Stimulated activated naive B cell treated with anti-CD40 and anti-IgM and Interleukin-4, amounts not matched to agents 10 μg/mL and 1 μg/mL and 100 μg/mL, for 72 hours (primary cell): ENCODE data around the gene POGZ.
"Not testable (repeated sequence)": the region's sequence is repeated elsewhere in the genome, so short reads cannot be mapped to it uniquely, and the experiment has no call there.

Source experiments
- ATAC-seq, 2 donors: fragments of 150-1000 bp; cut with Tn5 transposase; replicated peaks; 2 replicates each; pipeline ENCODE4 v1.10.0; 2021; ENCODE audit warnings: moderate library complexity in 1 of 2
- DNase-seq: peaks from one replicate; pipeline ENCODE4 v3.0.0; 2021
- H3K27ac Mint-ChIP-seq: one replicate; pipeline ENCODE4 v1.8.0; 2022; ENCODE audit warnings: mild to moderate bottlenecking, mixed read lengths
- H3K27me3 Mint-ChIP-seq, 2 donors: one replicate each; pipeline ENCODE4 v1.8.0; 2022; ENCODE audit warnings: mixed read lengths in 2 of 2
- H3K36me3 Mint-ChIP-seq, 2 donors: one replicate each; pipeline ENCODE4 v1.8.0; 2022; ENCODE audit warnings: mixed read lengths in 2 of 2, mild to moderate bottlenecking in 1 of 2
- H3K4me1 Mint-ChIP-seq, 2 donors: one replicate each; pipeline ENCODE4 v1.8.0; 2022; ENCODE audit warnings: mixed read lengths in 2 of 2, mild to moderate bottlenecking in 1 of 2
- H3K4me3 Mint-ChIP-seq, 2 donors: one replicate each; pipeline ENCODE4 v1.8.0; 2022; ENCODE audit warnings: mild to moderate bottlenecking in 2 of 2, mixed read lengths in 2 of 2, moderate library complexity in 1 of 2
- H3K9me3 Mint-ChIP-seq, 2 donors: one replicate each; pipeline ENCODE4 v1.8.0; 2022; ENCODE audit warnings: mixed read lengths in 2 of 2, mild to moderate bottlenecking in 1 of 2

Gene POGZ

DNA sequence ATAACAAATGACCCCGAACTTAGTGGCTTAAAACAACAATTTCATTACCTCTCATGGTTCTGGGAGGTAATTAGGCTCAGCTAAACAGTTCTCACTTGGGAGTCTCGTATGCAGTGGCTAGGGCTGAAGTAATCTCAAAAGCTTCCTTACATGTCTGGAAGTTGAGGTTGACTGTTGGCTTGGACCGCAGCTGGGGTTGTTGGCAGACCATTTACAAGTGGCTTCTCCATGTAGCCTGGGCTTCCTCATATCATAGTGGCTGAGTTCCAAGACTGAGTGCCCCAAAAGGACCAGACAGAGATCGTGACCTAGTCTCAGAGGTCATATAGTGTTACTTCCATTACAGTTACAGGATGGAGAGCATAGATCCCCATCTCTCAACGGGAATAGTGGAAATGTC lies 2.4 kb upstream of the POGZ start:
- ATAC-seq, result no peak
- DNase-seq, result no peak
- H3K4me3 Mint-ChIP-seq, result no peak overlapping the region
- no peak overlapping the region for H3K27ac Mint-ChIP-seq
- H3K27me3 Mint-ChIP-seq, result peaks cover 21 to 27% of the 10 kb centered on the region in 2 donors
- H3K4me1 Mint-ChIP-seq, result peaks cover 7 to 22% of the 10 kb centered on the region in 2 donors
- H3K36me3 Mint-ChIP-seq, result no peaks in the 10 kb centered on the region
- H3K9me3 Mint-ChIP-seq, result no peaks in the 10 kb centered on the region

DNA sequence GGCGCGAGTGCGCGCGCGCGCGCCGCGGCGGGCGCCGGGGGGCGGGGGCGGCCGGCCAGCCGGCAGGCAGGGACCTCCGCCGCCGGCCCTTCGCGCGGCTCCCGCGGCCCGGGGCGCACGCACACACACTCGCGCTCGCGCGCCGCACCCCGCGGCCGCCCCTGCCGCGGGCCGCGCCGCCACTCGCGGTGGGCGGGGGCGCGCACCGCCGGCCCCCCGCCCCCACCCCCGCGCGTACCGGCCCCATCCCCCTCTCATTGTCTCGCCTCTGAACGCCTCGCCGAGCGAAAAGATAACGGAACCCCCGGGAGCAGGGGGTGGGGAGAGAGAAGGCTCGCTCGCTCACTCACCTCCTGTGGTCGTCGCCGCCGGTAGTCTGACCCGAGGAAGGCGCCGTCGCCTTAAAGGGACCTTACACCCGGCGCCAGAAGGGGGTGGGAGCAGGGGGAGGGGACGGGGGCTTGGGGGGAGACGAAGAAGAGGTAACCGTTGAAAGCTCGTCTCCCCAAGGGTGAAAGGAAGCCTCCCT lies 428 bp downstream of the POGZ start:
- H3K27me3 Mint-ChIP-seq, result peaks cover 13 to 16% of the 10 kb centered on the region in 2 donors
- ATAC-seq (peak; percentile 58 to 65), DNase-seq (peak; percentile 40)
- peak overlapping the region; percentile 97 for H3K27ac Mint-ChIP-seq
- H3K36me3 Mint-ChIP-seq, result peaks cover 3% of the 10 kb centered on the region in 2 donors
- peaks cover 12 to 29% of the 10 kb centered on the region in 2 donors for H3K4me1 Mint-ChIP-seq
- H3K9me3 Mint-ChIP-seq, result no peaks in the 10 kb centered on the region
- H3K4me3 Mint-ChIP-seq, result peak overlapping the region; percentile 77 to 88

DNA sequence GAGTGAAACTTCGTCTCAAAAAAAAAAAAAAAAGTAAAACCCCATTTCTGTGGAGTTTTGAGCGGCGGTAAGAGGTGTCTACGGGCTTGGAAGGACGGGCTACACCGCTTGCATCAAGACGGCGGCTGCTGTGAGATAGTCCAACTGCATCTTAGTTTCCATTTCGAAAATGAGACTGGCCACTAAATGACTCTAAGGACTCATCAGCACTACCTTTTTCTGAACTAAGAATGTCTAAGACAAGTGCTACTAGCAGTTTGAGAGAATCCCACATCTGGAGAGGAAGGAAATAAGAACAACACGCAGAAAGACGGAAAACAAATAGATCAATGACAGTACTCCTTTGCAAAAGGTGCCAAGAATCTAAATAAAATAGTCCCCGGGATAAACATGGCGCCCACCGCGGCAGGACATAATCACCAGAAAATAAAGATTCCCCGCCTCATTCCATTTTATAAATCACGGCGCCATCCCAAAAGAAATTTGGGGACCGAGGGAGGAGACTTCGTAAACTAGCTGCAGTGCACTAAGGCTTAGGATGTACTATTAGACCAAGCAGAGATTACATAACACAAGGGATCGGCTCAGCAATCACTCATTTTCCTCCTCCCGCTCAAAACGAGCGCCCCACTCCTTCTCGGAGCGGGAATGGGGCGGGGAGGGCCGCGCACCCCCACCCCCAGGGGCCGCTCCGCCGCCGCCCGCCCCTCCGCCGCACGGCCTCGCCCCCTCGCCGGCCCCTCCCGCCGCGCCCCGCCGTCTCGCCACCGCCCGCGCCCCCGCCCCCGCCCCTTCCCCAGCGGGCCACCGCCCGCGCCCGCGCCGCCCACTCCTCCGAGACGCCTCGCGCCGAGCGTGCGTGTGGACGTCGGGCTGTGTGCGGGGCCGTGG lies 1.1 kb downstream of the POGZ start:
- H3K4me1 Mint-ChIP-seq, result peaks cover 14 to 33% of the 10 kb centered on the region in 2 donors
- peak overlapping the region; percentile 83 for H3K27ac Mint-ChIP-seq
- peaks cover 11 to 13% of the 10 kb centered on the region in 2 donors for H3K27me3 Mint-ChIP-seq
- ATAC-seq (peak; percentile 61), DNase-seq (peak; percentile 11)
- H3K36me3 Mint-ChIP-seq, result peaks cover 3 to 6% of the 10 kb centered on the region in 2 donors
- H3K9me3 Mint-ChIP-seq, result no peaks in the 10 kb centered on the region
- H3K4me3 Mint-ChIP-seq, result peak overlapping the region; percentile 81 to 83

DNA sequence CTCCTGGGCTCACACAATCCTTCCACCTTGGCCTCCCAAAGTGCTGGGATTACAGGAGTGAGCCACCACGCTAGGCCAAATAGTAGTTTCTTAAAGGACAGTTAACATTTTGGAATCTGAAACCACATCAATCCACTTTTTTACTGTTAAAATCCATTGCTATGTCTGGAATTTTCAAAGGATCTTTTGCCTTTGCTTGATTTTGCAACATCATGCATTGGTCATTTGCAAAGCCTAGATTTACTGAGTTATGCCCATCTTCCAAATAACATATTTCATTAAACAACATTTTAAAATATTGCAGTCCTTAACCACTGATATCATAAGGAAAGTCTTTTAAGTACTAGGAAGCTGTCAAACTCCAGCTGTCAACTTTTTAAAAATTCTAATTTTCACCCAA lies 3.3 kb downstream of the POGZ start:
- no peak overlapping the region for H3K27ac Mint-ChIP-seq
- H3K27me3 Mint-ChIP-seq, result no peaks in the 10 kb centered on the region
- ATAC-seq (no peak), DNase-seq (no peak)
- H3K36me3 Mint-ChIP-seq, result peaks cover 3 to 6% of the 10 kb centered on the region in 2 donors
- peaks cover 14 to 33% of the 10 kb centered on the region in 2 donors for H3K4me1 Mint-ChIP-seq
- no peak overlapping the region for H3K4me3 Mint-ChIP-seq
- no peaks in the 10 kb centered on the region for H3K9me3 Mint-ChIP-seq

DNA sequence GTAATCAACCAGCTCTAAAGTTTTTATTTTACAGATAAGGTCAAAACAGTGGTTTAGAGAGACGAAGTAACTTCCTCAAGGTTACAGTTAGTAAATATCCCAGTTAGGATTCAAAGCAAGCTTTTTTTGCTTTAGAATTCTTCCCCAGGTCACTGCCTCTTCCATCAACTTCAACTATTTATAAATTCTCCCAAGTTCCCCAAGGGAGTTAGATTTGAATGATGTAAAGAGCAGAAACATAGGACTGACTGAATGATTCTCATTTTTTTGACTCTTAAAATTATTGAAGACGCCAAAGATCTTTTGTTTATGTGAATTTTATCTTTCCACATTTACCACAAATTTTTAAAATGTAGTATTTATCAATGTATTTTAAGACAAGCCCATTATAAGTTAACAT lies 4.1 kb downstream of the POGZ start:
- H3K4me1 Mint-ChIP-seq, result peaks cover 17 to 41% of the 10 kb centered on the region in 2 donors
- H3K4me3 Mint-ChIP-seq, result no peak overlapping the region
- H3K27me3 Mint-ChIP-seq, result no peaks in the 10 kb centered on the region
- DNase-seq (no peak), ATAC-seq (no peak)
- no peaks in the 10 kb centered on the region for H3K9me3 Mint-ChIP-seq
- no peak overlapping the region for H3K27ac Mint-ChIP-seq
- H3K36me3 Mint-ChIP-seq, result peaks cover 3 to 10% of the 10 kb centered on the region in 2 donors

DNA sequence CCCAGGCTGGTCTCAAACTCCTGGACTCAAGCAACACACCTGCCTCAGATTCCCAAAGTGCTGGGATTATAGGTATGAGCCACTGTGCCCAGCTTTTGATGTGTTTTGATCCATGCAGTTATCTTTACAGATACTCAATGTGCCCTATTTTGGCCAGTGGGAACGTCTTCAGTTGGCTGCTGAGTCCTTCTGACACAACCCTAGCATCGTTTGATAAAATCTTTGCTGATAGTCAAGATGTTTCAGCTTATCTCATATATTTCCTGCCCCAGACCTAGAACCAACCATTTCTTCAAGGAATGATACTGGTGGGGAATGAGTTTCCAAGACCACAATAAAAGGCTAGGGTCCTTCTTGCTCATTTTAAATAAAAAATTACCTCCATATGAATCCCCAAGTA lies 11.6 kb downstream of the POGZ start:
- H3K27me3 Mint-ChIP-seq, result no peaks in the 10 kb centered on the region
- peaks cover 0 to 11% of the 10 kb centered on the region in 2 donors for H3K36me3 Mint-ChIP-seq
- no peak overlapping the region for H3K27ac Mint-ChIP-seq
- peaks cover 14 to 44% of the 10 kb centered on the region in 2 donors for H3K4me1 Mint-ChIP-seq
- ATAC-seq (no peak), DNase-seq (no peak)
- H3K9me3 Mint-ChIP-seq, result no peaks in the 10 kb centered on the region
- no peak overlapping the region for H3K4me3 Mint-ChIP-seq

DNA sequence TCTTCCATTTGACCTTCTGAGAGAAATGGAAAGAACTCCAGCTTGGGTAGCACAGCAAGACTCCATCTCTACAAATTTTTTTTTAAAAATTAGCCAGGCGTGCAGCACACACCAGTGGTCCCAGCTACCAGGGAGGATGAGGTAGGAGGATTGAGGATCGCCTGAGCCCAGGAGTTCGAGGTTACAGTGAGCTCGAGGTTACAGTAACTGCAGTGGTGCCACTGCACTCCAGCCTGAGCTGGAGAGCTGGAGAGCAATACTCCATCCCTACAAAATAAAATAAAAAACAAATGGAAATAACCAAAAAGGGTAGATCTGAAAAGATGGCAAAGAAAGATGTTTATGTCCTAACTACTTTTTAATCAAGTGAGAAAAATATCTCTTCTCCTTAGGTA lies 14.5 kb downstream of the POGZ start:
- H3K36me3 Mint-ChIP-seq, result peaks cover 4 to 18% of the 10 kb centered on the region in 2 donors
- DNase-seq (no peak), ATAC-seq (peak; percentile 21 to 27)
- H3K27me3 Mint-ChIP-seq, result no peaks in the 10 kb centered on the region
- H3K4me1 Mint-ChIP-seq, result peaks cover 17 to 48% of the 10 kb centered on the region in 2 donors
- no peaks in the 10 kb centered on the region for H3K9me3 Mint-ChIP-seq
- H3K27ac Mint-ChIP-seq, result no peak overlapping the region
- H3K4me3 Mint-ChIP-seq, result peak overlapping the region in 1 of 2 donors; percentile 1

DNA sequence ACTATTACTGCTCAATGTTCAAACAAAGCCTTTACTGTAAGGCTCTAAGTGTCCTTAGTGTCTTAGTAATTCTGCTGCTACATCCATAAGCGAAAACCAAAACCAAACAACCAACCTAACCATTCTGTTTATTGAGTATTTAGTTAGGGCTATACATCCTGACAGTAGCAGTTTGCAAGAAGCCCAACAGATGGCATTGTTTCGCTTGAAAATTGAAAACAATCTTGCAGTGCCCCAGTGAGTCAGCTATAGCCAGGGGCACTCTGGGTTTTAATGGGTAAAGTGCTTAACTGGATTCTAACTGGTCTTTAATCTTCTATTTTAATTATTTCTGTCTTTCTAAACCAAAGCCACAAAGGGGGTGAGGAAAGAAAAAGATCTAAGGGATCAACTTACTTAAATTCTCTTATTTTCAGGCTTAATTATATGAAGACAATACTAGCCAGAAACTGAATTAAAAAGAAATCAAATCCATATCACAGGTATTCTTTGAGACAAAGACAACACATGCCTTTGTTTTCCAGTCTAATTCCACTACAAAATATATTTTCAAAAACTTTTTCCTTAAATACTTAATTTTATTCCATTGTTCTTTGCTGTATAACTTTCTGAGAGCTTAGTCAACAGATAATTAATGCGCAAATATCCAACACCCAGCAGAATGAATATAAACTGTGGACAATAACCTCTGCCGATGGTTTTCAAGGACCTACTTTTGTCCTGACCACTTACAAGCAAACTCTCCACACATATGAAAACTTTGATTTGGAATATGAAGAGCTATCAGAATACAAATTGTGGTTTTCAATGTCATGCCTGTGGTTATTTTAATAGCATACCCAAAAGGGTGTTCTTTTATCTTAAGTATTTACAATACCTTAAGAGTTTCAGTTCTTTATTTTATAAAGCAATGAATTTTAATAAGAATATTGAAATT lies 15.2 kb downstream of the POGZ start:
- Mint-ChIP-seq H3K27ac (no peak overlapping the region), H3K36me3 (peaks cover 4 to 21% of the 10 kb centered on the region in 2 donors), H3K9me3 (no peaks in the 10 kb centered on the region), H3K4me1 (peaks cover 17 to 51% of the 10 kb centered on the region in 2 donors), H3K27me3 (no peaks in the 10 kb centered on the region), H3K4me3 (no peak overlapping the region)
- DNase-seq (peak; percentile 39), ATAC-seq (peak; percentile 94 to 97)

DNA sequence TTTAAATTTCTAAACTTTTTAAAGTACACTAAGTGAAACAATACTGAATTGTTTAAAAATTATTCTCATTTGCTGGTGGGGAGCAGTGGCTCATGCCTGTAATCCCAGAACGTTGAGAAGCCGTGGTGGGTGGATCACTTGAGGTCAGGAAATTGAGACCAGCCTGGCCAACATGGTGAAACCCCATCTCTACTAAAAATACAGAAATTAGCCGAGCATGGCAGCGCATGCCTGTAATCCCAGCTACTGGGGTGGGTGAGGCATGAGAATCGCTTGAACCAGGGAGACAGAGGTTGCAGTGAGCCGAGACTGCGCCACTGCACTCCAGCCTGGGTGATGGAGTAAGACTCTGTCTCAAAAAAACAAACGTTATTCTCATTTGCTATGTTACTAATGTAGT lies 21.9 kb downstream of the POGZ start:
- Mint-ChIP-seq H3K36me3 (peaks cover 12 to 34% of the 10 kb centered on the region in 2 donors), H3K27ac (peak overlapping the region; percentile 56), H3K4me1 (peaks cover 13 to 52% of the 10 kb centered on the region in 2 donors)
- H3K4me3 Mint-ChIP-seq, H3K9me3 Mint-ChIP-seq, ATAC-seq, H3K27me3 Mint-ChIP-seq, DNase-seq: not testable (repeated sequence)

DNA sequence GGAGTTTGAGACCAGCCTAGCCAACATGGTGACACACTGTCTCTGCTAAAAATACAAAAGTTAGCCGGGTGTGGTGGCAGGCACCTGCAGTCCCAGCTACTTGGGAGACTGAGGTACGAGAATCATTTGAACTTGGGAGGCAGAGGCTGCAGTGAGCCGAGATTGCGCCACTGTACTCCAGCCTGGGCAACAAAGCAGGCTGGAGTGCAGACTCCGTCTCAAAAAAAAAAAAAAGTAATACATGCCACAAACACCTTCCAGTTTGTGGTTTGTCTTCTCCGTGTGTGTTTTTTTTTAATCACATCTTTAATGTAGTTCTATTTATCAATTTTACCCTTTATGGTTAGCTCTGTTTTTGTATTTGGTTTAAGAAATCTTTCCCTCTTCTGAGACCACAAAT lies 22.3 kb downstream of the POGZ start:
- no peak for ATAC-seq
- H3K27me3 Mint-ChIP-seq, result no peaks in the 10 kb centered on the region
- H3K36me3 Mint-ChIP-seq, result peaks cover 12 to 34% of the 10 kb centered on the region in 2 donors
- DNase-seq, result no peak
- H3K4me3 Mint-ChIP-seq, result no peak overlapping the region
- no peaks in the 10 kb centered on the region for H3K9me3 Mint-ChIP-seq
- no peak overlapping the region for H3K27ac Mint-ChIP-seq
- H3K4me1 Mint-ChIP-seq, result peaks cover 13 to 53% of the 10 kb centered on the region in 2 donors

DNA sequence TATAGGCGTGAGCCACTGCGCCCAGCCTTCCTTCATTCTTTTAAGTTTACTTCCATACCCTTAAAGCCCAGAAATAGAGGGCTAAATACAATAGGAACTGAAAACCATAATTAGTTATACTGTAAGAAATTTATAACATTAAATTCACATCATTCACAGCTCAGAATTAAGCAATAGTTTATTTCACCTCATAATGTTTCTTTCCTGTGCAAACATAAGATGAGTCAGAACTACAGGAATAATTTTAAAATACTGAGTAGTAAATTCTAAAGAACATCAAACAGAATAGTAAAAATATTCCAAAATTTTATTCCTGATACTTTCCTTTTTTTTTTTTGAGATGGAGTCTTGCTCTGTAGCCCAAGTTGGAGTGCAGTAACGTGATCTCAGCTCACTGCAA lies 24.1 kb downstream of the POGZ start:
- Mint-ChIP-seq H3K27ac (peak overlapping the region; percentile 14), H3K36me3 (peaks cover 8 to 23% of the 10 kb centered on the region in 2 donors), H3K9me3 (no peaks in the 10 kb centered on the region), H3K4me3 (no peak overlapping the region), H3K4me1 (peaks cover 7 to 45% of the 10 kb centered on the region in 2 donors), H3K27me3 (no peaks in the 10 kb centered on the region)
- ATAC-seq (no peak), DNase-seq (no peak)

DNA sequence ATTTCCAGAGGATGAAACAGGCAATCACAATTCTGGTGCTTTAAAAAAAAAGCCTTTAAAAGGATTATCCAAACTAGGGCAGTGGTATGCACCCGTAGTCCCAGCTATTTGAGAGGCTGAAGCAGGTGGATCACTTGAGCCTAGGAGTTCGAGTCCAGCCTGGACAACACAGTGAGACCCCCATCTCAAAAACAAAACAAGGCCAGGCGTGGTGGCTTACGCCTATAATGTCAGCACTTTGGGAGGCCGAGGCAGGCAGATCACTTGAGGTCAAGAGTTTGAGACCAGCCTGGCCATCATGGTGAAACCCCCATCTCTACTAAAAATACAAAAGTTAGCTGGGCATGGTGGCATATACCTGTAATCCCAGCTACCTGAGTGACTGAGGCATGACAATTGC lies 25.5 kb downstream of the POGZ start:
- DNase-seq, ATAC-seq, H3K4me3 Mint-ChIP-seq, H3K9me3 Mint-ChIP-seq, H3K27me3 Mint-ChIP-seq, H3K27ac Mint-ChIP-seq: not testable (repeated sequence)
- peaks cover 7 to 36% of the 10 kb centered on the region in 2 donors for H3K4me1 Mint-ChIP-seq
- H3K36me3 Mint-ChIP-seq, result peaks cover 8 to 21% of the 10 kb centered on the region in 2 donors

DNA sequence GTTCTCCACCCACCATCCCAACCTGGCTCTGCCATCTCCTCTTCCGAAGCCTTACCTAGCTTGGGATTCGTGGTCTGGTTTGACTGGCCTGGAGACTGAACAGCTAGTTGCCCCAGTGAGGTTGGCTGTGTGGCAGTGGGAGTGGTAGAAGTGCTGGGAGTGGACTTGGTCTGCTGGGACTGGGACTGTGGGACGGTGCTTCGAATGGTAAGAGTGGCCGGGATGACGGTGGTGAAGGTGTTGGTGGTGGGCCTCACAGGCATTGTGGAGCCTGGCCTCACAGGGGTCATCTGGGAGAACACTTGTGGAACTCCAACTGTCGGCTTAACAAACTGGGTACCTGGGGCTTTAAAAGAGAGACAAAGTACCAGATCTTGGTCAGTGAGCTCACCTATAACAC lies 31.2 kb downstream of the POGZ start:
- Mint-ChIP-seq H3K9me3 (no peaks in the 10 kb centered on the region), H3K4me1 (peaks cover 2 to 5% of the 10 kb centered on the region in 2 donors), H3K27ac (peak overlapping the region; percentile 4), H3K36me3 (peaks cover 22 to 52% of the 10 kb centered on the region in 2 donors), H3K4me3 (no peak overlapping the region), H3K27me3 (no peaks in the 10 kb centered on the region)
- ATAC-seq (no peak), DNase-seq (no peak)

DNA sequence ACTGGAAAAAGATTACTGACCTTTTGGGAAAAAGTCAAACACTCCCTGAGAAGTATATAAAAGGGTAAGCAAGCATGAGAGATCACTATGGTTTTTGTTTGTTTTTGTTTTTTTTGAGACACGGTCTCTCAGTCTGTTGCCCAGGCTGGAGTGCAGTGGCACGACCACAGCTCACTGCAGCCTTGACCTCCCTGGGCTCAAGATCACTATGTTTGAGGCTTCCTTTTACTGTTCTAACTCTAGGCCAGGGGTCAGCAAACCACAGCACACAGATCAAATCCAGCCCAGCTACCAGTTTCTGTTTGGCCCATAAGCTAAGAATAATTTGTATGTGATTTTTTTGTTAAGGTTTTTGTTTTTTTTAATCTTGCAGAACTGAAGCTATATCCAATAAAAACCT lies 34.2 kb downstream of the POGZ start:
- peaks cover 23 to 59% of the 10 kb centered on the region in 2 donors for H3K36me3 Mint-ChIP-seq
- no peaks in the 10 kb centered on the region for H3K9me3 Mint-ChIP-seq
- H3K27me3 Mint-ChIP-seq, result no peaks in the 10 kb centered on the region
- H3K4me3 Mint-ChIP-seq, result no peak overlapping the region
- ATAC-seq, result no peak
- H3K27ac Mint-ChIP-seq, result no peak overlapping the region
- peaks cover 0 to under 1% of the 10 kb centered on the region in 2 donors for H3K4me1 Mint-ChIP-seq
- no peak for DNase-seq
